Adrenal gland (tissue), 12 donors: ENCODE data around the gene USP3. TPM values are rescaled to one million over a fixed set of nuclear protein-coding genes. Genes with fewer than 3 reads are reported as not detected.

Source experiments
- DNase-seq, 7 donors: peaks; one replicate each; pipeline ENCODE4 v3.0.0-alpha.2; 2019 to 2020
- H3K27ac ChIP-seq, 5 donors: fragments of 200-600 bp; sonication (generic) in 4 of 5; 1 replicate in 3 of 5; 2 replicates in 2 of 5; pipeline versions ENCODE4 v1.5.1 to v1.8.0; 2016 to 2020; ENCODE audit warnings: mild to moderate bottlenecking in 1 of 5
- H3K27me3 ChIP-seq: fragments of 200-600 bp; 2 replicates; pipeline ENCODE4 v1.8.0; 2021
- H3K36me3 ChIP-seq, 2 donors: fragments of 200-600 bp; replicated peaks in 1 of 2; 1 replicate in 1 of 2; 2 replicates in 1 of 2; pipeline versions ENCODE4 v1.5.1 to v1.8.0; 2018 to 2022
- H3K4me1 ChIP-seq, 2 donors: fragments of 200-600 bp; replicated peaks in 1 of 2; 1 replicate in 1 of 2; 2 replicates in 1 of 2; pipeline versions ENCODE4 v1.5.1 to v1.8.0; 2018 to 2021
- H3K4me3 ChIP-seq, 4 donors: fragments of 200-600 bp; sonication (generic) in 3 of 4; one replicate each; pipeline ENCODE4 v1.5.1; 2016 to 2018
- H3K9me3 ChIP-seq, 3 donors: fragments of 200-600 bp; sonication (generic) in 1 of 3; replicated peaks in 1 of 3; 1 replicate in 2 of 3; 2 replicates in 1 of 3; pipeline versions ENCODE4 v1.5.1 to v1.8.0; 2016 to 2021
- CTCF ChIP-seq, 6 experiments: fragments of 450-650 bp in 4 of 6; fragments of 200-600 bp in 2 of 6; sonication (generic) in 1 of 6; IDR thresholded peaks; 1 replicate in 5 of 6; 2 replicates in 1 of 6; pipeline versions ENCODE4 v1.5.1 to v1.8.0; 2016 to 2021; ENCODE audit warnings: antibody characterized with exemption in 6 of 6, mild to moderate bottlenecking in 2 of 6, moderate library complexity in 1 of 6
- POLR2A ChIP-seq, 2 donors: fragments of 450-650 bp; IDR thresholded peaks; one replicate each; pipeline ENCODE4 v1.6.1; 2017; ENCODE audit warnings: antibody characterized with exemption in 2 of 2, mild to moderate bottlenecking in 2 of 2, moderate library complexity in 1 of 2
- WGBS, 4 donors: extraction: QIAGEN DNeasy Blood & Tissue Kit in 2 of 4; methylation state at CpG; one replicate each; pipeline versions ENCODE4 v1.1.5 to v1.1.7; 2013 to 2017; 5-methylcytosine and 5-hydroxymethylcytosine counted together
- intact Hi-C, 2 donors: fragments of 100-400 bp; cut with DNase I; formaldehyde crosslinking; loops; one replicate each; pipeline versions ENCODE4 v1.14.1 to v1.15.0; 2022 to 2023
- polyA plus RNA-seq, 3 donors: library from polyadenylated mRNA; stranded (reverse); fragments of 200-250 nt in 2 of 3; fragments of 350-450 nt in 1 of 3; fragmentation: Illumina TruSeq in 1 of 3; extraction: RNeasy Lipid Tissue Mini Kit (QIAGEN cat#74804) in 1 of 3; gene quantifications; one replicate each; pipeline ENCODE4 v1.2.3, GENCODE V29; 2013 to 2014
- total RNA-seq, 9 donors: library from RNA; depleted of rRNA in 4 of 9; stranded (reverse); fragments of >200 nt in 4 of 9; fragments of 120-200 nt in 1 of 9; fragmentation: NEBNext Ultra II Directional in 1 of 9; extraction: Animal tissue kit (Norgen Biotek cat#: 25700) in 1 of 9; gene quantifications; one replicate each; pipeline versions ENCODE4 v1.1.0 to v1.2.4, GENCODE V29; 2013 to 2023
- donor health status: healthy with polysubstance abuse.
- donor health status: Bipolar disorder and iron deficiency.
- donor health status: DM: yes; HTN: yes; CAD: no.
- donor health status: DM: no; HTN: no; CAD: no.
- donor health status: DM: no; HTN: no; CAD: no.
- donor health status: DM: yes; HTN: yes; CAD: no.

Gene USP3
- total and polyA plus RNA-seq, 12 donors, result 23.0 to 55.0 (median 35.5) TPM

- peak; percentile 38 to 73 (median 62) for TF ChIP-seq CTCF (IDR thresholded peaks at IDR 0.05)
- TF ChIP-seq POLR2A (IDR thresholded peaks at IDR 0.05), result no peak
- DNase-seq, result peak in 4 of 7 donors; percentile 38 to 52 (median 44)
- intact Hi-C loops, result loop anchor here in 1 of 2 donors (10.0 kb wide), 1 partner anchor 598 kb away; no protein-coding TSS in a partner anchor
Observed at GRCh38 chr15:63466378-63467192, 37.8 kb upstream of the USP3 start.

GRCh38 chr15:63469190-63469589 lies 35.2 kb upstream of the USP3 start:
- no peaks in the 10 kb centered on the region for H3K9me3 ChIP-seq
- WGBS, 4 donors, result 46 to 69% (median 62%) methylated on average over 5 of the region's 5 CpGs
- H3K27ac ChIP-seq, result no peak overlapping the region
- no peaks in the 10 kb centered on the region for H3K36me3 ChIP-seq
- H3K4me1 ChIP-seq, result peaks cover 0 to 4% of the 10 kb centered on the region in 2 donors
- intact Hi-C loops, result loop anchor here in 1 of 2 donors (10.0 kb wide), 1 partner anchor 596 kb away; no protein-coding TSS in a partner anchor
- TF ChIP-seq POLR2A (IDR thresholded peaks at IDR 0.05), result no peak
- no peak for TF ChIP-seq CTCF (IDR thresholded peaks at IDR 0.05)
- H3K27me3 ChIP-seq, result no peaks in the 10 kb centered on the region
- no peak overlapping the region for H3K4me3 ChIP-seq
- DNase-seq, result no peak

More at GRCh38 chr15:63466378-63467192, 37.8 kb upstream of the USP3 start:
- 26 to 32% (median 30%) methylated on average over 7 to 8 of the region's 8 CpGs for WGBS, 4 donors
- Histone ChIP-seq H3K4me3 (no peak overlapping the region), H3K27me3 (no peaks in the 10 kb centered on the region), H3K4me1 (no peaks in the 10 kb centered on the region), H3K9me3 (no peaks in the 10 kb centered on the region), H3K27ac (no peak overlapping the region), H3K36me3 (no peaks in the 10 kb centered on the region)

GRCh38 chr15:63469984-63470383 lies 34.4 kb upstream of the USP3 start:
- WGBS, 4 donors, result 60 to 91% (median 78%) methylated on average over 2 of the region's 2 CpGs

More at GRCh38 chr15:63469984-63470383, 34.4 kb upstream of the USP3 start:
- H3K27me3 ChIP-seq, result no peaks in the 10 kb centered on the region
- no peak overlapping the region for H3K4me3 ChIP-seq
- TF ChIP-seq CTCF (IDR thresholded peaks at IDR 0.05), result no peak
- no peak for TF ChIP-seq POLR2A (IDR thresholded peaks at IDR 0.05)
- H3K27ac ChIP-seq, result no peak overlapping the region
- intact Hi-C loops, result loop anchor here in 1 of 2 donors (5.0 to 10.0 kb wide), 2 partner anchors 127 to 595 kb away; partner anchors contain the start of gene FBXL22
- no peak for DNase-seq
- no peaks in the 10 kb centered on the region for H3K9me3 ChIP-seq
- H3K36me3 ChIP-seq, result no peaks in the 10 kb centered on the region
- H3K4me1 ChIP-seq, result peaks cover 0 to 11% of the 10 kb centered on the region in 2 donors
